Measurements from ENCODE around the gene RUNX2.

DNA sequence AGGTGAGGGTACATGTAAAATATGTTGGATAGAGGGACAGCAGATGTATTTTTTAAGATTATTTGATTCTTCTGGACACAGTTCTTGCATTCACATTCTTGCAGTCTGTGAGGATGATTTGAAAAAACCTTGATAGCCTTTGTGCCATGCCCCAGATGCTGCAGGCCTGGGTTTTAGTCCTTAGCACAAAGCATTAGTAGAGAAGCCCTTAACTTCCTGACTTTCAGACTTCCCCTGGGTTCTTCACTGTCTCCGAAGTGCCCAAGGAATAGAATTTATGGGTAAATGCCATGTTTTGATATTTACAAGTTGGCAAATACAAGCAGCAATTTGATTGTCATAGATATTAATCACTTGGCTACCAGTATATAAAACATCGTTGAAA, 117.2 kb downstream of the RUNX2 start:
- TF ChIP-seq, protein P1, sequence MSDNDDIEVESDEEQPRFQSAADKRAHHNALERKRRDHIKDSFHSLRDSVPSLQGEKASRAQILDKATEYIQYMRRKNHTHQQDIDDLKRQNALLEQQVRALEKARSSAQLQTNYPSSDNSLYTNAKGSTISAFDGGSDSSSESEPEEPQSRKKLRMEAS (IDR thresholded peaks at IDR 0.05): no peak
- TF ChIP-seq EGR1 (IDR thresholded peaks at IDR 0.05): no peak
